COLO829 (cell line): ENCODE measurements around the gene FHOD3.
"Not testable (repeated sequence)": the region's sequence is repeated elsewhere in the genome, so short reads cannot be mapped to it uniquely, and the experiment has no call there.

ENCODE experiments used
- DNase-seq: peaks from one replicate; pipeline ENCODE4 v3.0.0; 2012; ENCODE audit warnings: low spot score

Gene FHOD3

GRCh38 chr18:36757081-36757480 lies 459.6 kb downstream of the FHOD3 start:
- peak; percentile 77 for DNase-seq

GRCh38 chr18:36757991-36758390 lies 460.5 kb downstream of the FHOD3 start:
- no peak for DNase-seq

GRCh38 chr18:36758623-36759022 lies 461.1 kb downstream of the FHOD3 start:
- no peak for DNase-seq

GRCh38 chr18:36759167-36759776 lies 461.8 kb downstream of the FHOD3 start:
- DNase-seq: no peak

GRCh38 chr18:36760598-36760997 lies 463.1 kb downstream of the FHOD3 start:
- DNase-seq: no peak

GRCh38 chr18:36761186-36761698 lies 463.7 kb downstream of the FHOD3 start:
- DNase-seq: no peak

- DNase-seq: no peak
These were observed 464.6 kb downstream of the FHOD3 start for GRCh38 chr18:36762074-36762473.

- DNase-seq: not testable (repeated sequence)
These were observed 465.5 kb downstream of the FHOD3 start for GRCh38 chr18:36762965-36763364.

GRCh38 chr18:36766836-36767235 lies 469.3 kb downstream of the FHOD3 start:
- DNase-seq: peak; percentile 73

- no peak for DNase-seq
These were observed 471.7 kb downstream of the FHOD3 start for GRCh38 chr18:36769172-36769571.

- no peak for DNase-seq
These were observed 472.2 kb downstream of the FHOD3 start for GRCh38 chr18:36769611-36770314.

GRCh38 chr18:36770315-36770946 lies 472.9 kb downstream of the FHOD3 start:
- no peak for DNase-seq

GRCh38 chr18:36771245-36771644 lies 473.7 kb downstream of the FHOD3 start:
- no peak for DNase-seq

- DNase-seq: no peak
These were observed 474.8 kb downstream of the FHOD3 start for GRCh38 chr18:36772241-36772723.

- no peak for DNase-seq
These were observed 477.9 kb downstream of the FHOD3 start for GRCh38 chr18:36775396-36775795.

- DNase-seq: no peak
These were observed 479.1 kb downstream of the FHOD3 start for GRCh38 chr18:36776650-36777049.

- no peak for DNase-seq
These were observed 480.1 kb downstream of the FHOD3 start for GRCh38 chr18:36777566-36777965.

- DNase-seq: no peak
These were observed 483.2 kb downstream of the FHOD3 start for GRCh38 chr18:36780748-36781147.

- DNase-seq: no peak
These were observed 485.2 kb downstream of the FHOD3 start for GRCh38 chr18:36782710-36783109.

GRCh38 chr18:36783792-36784191 lies 486.3 kb downstream of the FHOD3 start:
- no peak for DNase-seq

GRCh38 chr18:36786686-36787085 lies 489.2 kb downstream of the FHOD3 start:
- no peak for DNase-seq

- no peak for DNase-seq
These were observed 495.2 kb downstream of the FHOD3 start for GRCh38 chr18:36792634-36793283.
